T-cell (primary cell): Measurements from ENCODE around the gene ATG9B. TPM values are rescaled to one million over a fixed set of nuclear protein-coding genes. Genes with fewer than 3 reads are reported as not detected.

Source experiments
- ATAC-seq, 4 experiments: fragments of 200-7000 bp in 3 of 4; fragments of 150-1000 bp in 1 of 4; cut with Tn5 transposase; replicated peaks in 1 of 4; 1 replicate in 3 of 4; 2 replicates in 1 of 4; pipeline ENCODE4 v1.10.0; 2021; ENCODE audit warnings: moderate library complexity in 3 of 4, mild to moderate bottlenecking in 2 of 4, moderate number of reproducible peaks in 1 of 4
- CTCF ChIA-PET, 2 donors: fragments of 300-600 bp; sonication (Branson Sonifier 250); formaldehyde crosslinking; loops; one replicate each; lab custom pipeline; 2022; ENCODE audit warnings: antibody characterized with exemption in 2 of 2; lab: Charles Lee
- POLR2A ChIA-PET, 2 donors: fragments of 300-600 bp; sonication (Branson Sonifier 250); formaldehyde crosslinking; loops; one replicate each; lab custom pipeline; 2022; ENCODE audit warnings: antibody characterized with exemption in 2 of 2; lab: Charles Lee
- DNase-seq, 35 experiments: peaks; one replicate each; pipeline versions ENCODE4 v3.0.0 to v3.0.0-alpha.2; 2013 to 2023
- H3K27ac ChIP-seq: one replicate; pipeline ENCODE4 v1.5.1; 2013; ENCODE audit warnings: low read length
- H3K27me3 ChIP-seq, 2 experiments: replicated peaks in 1 of 2; 1 replicate in 1 of 2; 2 replicates in 1 of 2; pipeline versions ENCODE4 v1.6.1 to v1.7.0; 2013; ENCODE audit warnings: low read length in 1 of 2, mixed read lengths in 1 of 2; ENCODE audit not compliant: control insufficient read depth in 2 of 2, insufficient read depth in 2 of 2; ENCODE audit errors: extremely low read depth in 1 of 2
- H3K36me3 ChIP-seq, 2 donors: 1 replicate in 1 of 2; 2 replicates in 1 of 2; pipeline versions ENCODE4 v1.6.1 to v1.7.0; 2013; ENCODE audit warnings: low read length in 1 of 2; ENCODE audit not compliant: control insufficient read depth in 2 of 2, insufficient read depth in 1 of 2; ENCODE audit errors: extremely low read depth in 1 of 2
- H3K4me1 ChIP-seq, 2 experiments: 1 replicate in 1 of 2; 2 replicates in 1 of 2; pipeline versions ENCODE4 v1.6.1 to v1.7.0; 2013; ENCODE audit warnings: low read length in 2 of 2, mixed read lengths in 1 of 2; ENCODE audit not compliant: insufficient read depth in 2 of 2, control insufficient read depth in 1 of 2; ENCODE audit errors: extremely low read depth in 1 of 2
- H3K4me3 ChIP-seq, 2 donors: 1 replicate in 1 of 2; 2 replicates in 1 of 2; pipeline versions ENCODE4 v1.5.1 to v1.7.0; 2013; ENCODE audit warnings: mild to moderate bottlenecking in 2 of 2, low read length in 1 of 2, moderate library complexity in 1 of 2; ENCODE audit not compliant: control insufficient read depth in 1 of 2; ENCODE audit errors: extremely low read depth in 1 of 2
- H3K9me3 ChIP-seq: 2 replicates; pipeline ENCODE4 v1.7.0; 2013
- H3K27ac Mint-ChIP-seq, 2 donors: one replicate each; pipeline ENCODE4 v1.8.0; 2020 to 2021; ENCODE audit warnings: mild to moderate bottlenecking in 2 of 2, mixed read lengths in 2 of 2
- H3K27me3 Mint-ChIP-seq, 2 donors: one replicate each; pipeline ENCODE4 v1.8.0; 2021 to 2022; ENCODE audit warnings: mixed read lengths in 2 of 2
- H3K36me3 Mint-ChIP-seq: one replicate; pipeline ENCODE4 v1.8.0; 2021; ENCODE audit warnings: mixed read lengths
- H3K4me1 Mint-ChIP-seq, 3 donors: one replicate each; pipeline ENCODE4 v1.8.0; 2020 to 2022; ENCODE audit warnings: mixed read lengths in 3 of 3, mild to moderate bottlenecking in 1 of 3
- H3K4me3 Mint-ChIP-seq, 3 donors: one replicate each; pipeline ENCODE4 v1.8.0; 2020 to 2022; ENCODE audit warnings: mild to moderate bottlenecking in 3 of 3, mixed read lengths in 3 of 3, moderate library complexity in 3 of 3
- H3K9me3 Mint-ChIP-seq, 3 donors: one replicate each; pipeline ENCODE4 v1.8.0; 2020 to 2022; ENCODE audit warnings: mixed read lengths in 3 of 3
- WGBS: methylation state at CpG from one replicate; pipeline ENCODE4 v1.1.5; 2013; ENCODE audit warnings: missing lambda C conversion rate; ENCODE audit not compliant: insufficient coverage; 5-methylcytosine and 5-hydroxymethylcytosine counted together
- total RNA-seq, 35 experiments: library from RNA in 6 of 35; stranded (reverse) in 6 of 35; fragments of 120-200 nt in 1 of 35; gene quantifications; one replicate each; pipeline versions ENCODE4 v1.2.1 to v1.2.4 and lab custom pipeline; 2013 to 2026

The ATG9B gene
- total RNA-seq, 5 donors from 2014 or later (not counting 1 experiment from before 2014, with no cell fraction given) = 24.0 to 37.0 (median 31.8) TPM

DNA sequence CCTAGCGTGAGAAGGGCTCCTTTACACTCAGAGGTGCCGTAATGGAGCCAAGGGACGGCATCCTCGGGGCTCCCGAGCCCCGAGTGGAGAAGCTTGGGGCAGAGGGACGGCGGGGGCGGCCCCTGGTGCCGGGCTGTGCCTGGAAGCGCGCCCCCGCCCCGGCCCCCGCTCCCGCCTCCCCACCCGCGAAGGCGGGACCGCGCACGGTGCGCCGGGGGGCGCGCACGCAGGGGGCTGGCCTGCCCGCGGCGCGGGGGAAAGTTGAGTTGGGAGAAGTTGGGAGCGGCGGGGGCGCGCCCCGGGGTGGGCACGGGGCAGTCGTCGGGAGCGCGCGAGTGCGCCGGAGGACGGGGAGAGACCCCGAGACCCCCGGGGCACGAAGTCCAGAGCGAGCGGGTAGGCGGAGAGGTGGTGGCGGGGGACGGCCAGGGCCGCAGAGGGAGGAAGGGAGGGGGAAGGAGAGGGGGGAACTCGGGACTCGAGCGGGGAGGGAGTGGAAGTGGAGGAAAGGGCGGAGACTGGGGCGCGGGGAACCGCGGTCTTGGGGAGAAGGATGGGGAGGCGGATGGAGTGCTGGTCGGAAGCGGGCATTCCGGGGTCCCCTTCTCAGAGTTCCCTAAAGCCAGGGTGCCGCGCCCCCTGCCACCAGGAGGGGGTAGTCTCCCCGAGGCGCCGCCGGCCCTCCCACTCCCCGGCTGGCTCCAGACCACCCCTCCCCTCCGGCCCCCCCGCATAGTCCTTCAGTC, 35.2 kb upstream of the ATG9B start, which contains the start of gene SLC4A2:
Gene SLC4A2 (plus strand): TSS at position 223 of the 746 bp plus-strand sequence. CDS start 2,399 bp downstream, outside the sequence.
- Histone ChIP-seq H3K9me3 (no peaks in the 10 kb centered on the region), H3K4me1 (peaks cover 26 to 51% of the 10 kb centered on the region in 2 experiments), H3K4me3 (peak within 1 kb of the TSS; percentile 77 to 85), H3K27ac (peak within 1 kb of the TSS; percentile 94), H3K27me3 (no peaks in the 10 kb centered on the region), H3K36me3 (peaks cover 0 to 6% of the 10 kb centered on the region in 2 donors)
- H3K9me3 Mint-ChIP-seq = no peaks in the 10 kb centered on the region
- CTCF ChIA-PET = interaction anchor here in 1 of 2 donors (1.7 kb wide), 1 partner anchor 21 kb away, joined by 5 read pairs; the partner anchor contains the start of gene FASTK
- no peaks in the 10 kb centered on the region for H3K27me3 Mint-ChIP-seq
- ATAC-seq (peak in 3 of 4 experiments; percentile 12 to 21 (median 15)), DNase-seq (peak in 33 of 35 experiments; percentile 21 to 82 (median 54))
- peak within 1 kb of the TSS; percentile 90 for H3K4me3 Mint-ChIP-seq
- WGBS = under 1% methylated on average over 52 of the region's 75 CpGs
- H3K4me1 Mint-ChIP-seq = peaks cover 32 to 43% (median 41%) of the 10 kb centered on the region in 3 donors
- H3K36me3 Mint-ChIP-seq = peaks cover 2% of the 10 kb centered on the region
- POLR2A ChIA-PET = no interaction called here
- H3K27ac Mint-ChIP-seq = peak within 1 kb of the TSS; percentile 95 to 96

DNA sequence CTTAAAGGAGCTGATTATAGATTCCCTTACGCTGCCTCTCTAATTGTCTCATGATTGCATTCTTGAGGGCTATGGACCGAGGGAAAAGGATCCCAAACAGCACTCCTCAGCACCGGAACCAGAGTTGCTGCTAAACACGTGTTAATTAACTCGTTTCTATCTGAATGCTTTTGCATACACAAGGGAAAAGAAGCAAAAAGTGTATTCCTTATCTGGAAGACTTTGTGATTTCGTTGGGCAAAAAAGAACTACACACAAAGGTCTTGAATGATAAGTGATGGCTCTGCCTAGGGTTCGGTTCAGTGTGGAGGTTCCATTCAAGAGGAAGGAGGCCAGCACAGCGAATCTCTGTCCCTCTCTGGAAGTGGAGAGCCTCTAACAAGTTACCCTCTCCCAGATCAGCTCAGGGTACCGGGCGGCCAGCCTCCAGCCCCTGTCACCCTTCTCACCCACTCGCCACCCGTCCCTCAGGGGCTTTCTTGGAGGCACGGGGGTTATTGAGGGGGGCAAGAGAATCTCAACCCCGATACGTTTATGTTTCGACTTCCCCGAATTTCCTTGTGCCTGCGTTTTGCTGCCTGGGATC, 34.6 kb upstream of the ATG9B start:
- no peaks in the 10 kb centered on the region for H3K9me3 Mint-ChIP-seq
- peak in 2 of 35 experiments; percentile 7 to 46 for DNase-seq

DNA sequence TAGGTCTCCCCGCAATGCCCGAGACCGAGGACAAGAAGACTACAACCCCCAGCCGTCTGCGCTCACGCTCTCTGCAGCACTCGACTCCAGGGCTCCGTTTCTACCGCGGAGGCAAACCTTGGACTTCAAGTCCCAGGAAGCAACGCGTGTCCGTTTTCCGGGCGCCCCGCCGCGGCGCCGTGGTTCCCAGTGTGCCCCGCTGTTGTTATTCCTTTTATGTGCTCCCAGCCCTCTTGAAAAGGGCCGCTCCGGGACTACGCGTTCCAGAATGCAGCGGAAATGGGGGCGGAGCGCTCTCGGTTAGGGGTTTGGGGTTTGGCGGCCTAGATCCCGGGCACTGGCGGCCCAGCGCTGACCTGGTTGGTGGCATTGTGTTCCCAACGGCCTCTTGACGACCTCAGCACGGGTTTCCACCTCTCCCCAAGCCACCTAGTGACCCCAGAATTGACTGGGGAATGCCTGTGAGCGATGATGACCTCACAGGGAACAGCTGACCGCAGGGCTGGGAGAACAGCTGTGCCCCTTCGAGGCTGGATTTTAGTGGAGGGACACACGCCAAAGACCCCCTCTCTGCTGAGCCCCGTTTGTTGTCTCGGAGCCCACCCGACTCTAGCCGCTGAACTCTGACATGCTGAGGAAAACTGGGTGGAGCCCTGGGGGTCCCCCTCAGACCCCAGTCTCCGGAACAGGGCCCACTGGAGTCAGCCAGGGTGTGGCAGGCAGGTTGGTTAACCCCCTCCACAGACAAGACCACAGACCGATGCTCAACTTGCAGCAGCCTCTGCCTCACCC, 33.9 kb upstream of the ATG9B start:
- H3K36me3 ChIP-seq = peaks cover 0 to 4% of the 10 kb centered on the region in 2 donors
- no peaks in the 10 kb centered on the region for H3K9me3 ChIP-seq
- H3K27me3 ChIP-seq = peaks cover 0 to 2% of the 10 kb centered on the region in 2 experiments
- peaks cover 28 to 56% of the 10 kb centered on the region in 2 experiments for H3K4me1 ChIP-seq
- H3K4me3 ChIP-seq = peak overlapping the region; percentile 85 to 88
- whole genome bisulfite sequencing = under 1% methylated on average over 40 of the region's 46 CpGs
- peaks cover 4% of the 10 kb centered on the region for H3K36me3 Mint-ChIP-seq
- peaks cover 34 to 44% (median 42%) of the 10 kb centered on the region in 3 donors for H3K4me1 Mint-ChIP-seq
- H3K27ac Mint-ChIP-seq = peak overlapping the region; percentile 95 to 96
- ChIA-PET CTCF (interaction anchor here in 1 of 2 donors (0.6 to 1.7 kb wide), 2 partner anchors 22 to 81 kb away, joined by 4 to 5 read pairs; partner anchors contain the start of gene FASTK), POLR2A (no interaction called here)
- DNase-seq = peak; percentile 91 to 99 (median 97)
- no peaks in the 10 kb centered on the region for H3K9me3 Mint-ChIP-seq
- peak overlapping the region; percentile 90 for H3K4me3 Mint-ChIP-seq
- peak overlapping the region; percentile 94 for H3K27ac ChIP-seq
- ATAC-seq = peak; percentile 91 to 94 (median 92)
- H3K27me3 Mint-ChIP-seq = no peaks in the 10 kb centered on the region

More for the DNA sequence above, 34.6 kb upstream of the ATG9B start:
- no peaks in the 10 kb centered on the region for H3K27me3 Mint-ChIP-seq
- ChIA-PET POLR2A (no interaction called here), CTCF (interaction anchor here in 1 of 2 donors (0.6 to 1.7 kb wide), 2 partner anchors 22 to 82 kb away, joined by 4 to 5 read pairs; partner anchors contain the start of gene FASTK)
- ATAC-seq = no peak
- H3K36me3 Mint-ChIP-seq = peaks cover 4% of the 10 kb centered on the region
- H3K4me3 Mint-ChIP-seq = peak overlapping the region; percentile 90
- H3K36me3 ChIP-seq = peaks cover 0 to 4% of the 10 kb centered on the region in 2 donors
- WGBS = 8% methylated on average over 7 of the region's 18 CpGs
- H3K27ac ChIP-seq = peak overlapping the region; percentile 94
- peaks cover 26 to 51% of the 10 kb centered on the region in 2 experiments for H3K4me1 ChIP-seq
- H3K27me3 ChIP-seq = no peaks in the 10 kb centered on the region
- peaks cover 32 to 43% (median 41%) of the 10 kb centered on the region in 3 donors for H3K4me1 Mint-ChIP-seq
- H3K27ac Mint-ChIP-seq = peak overlapping the region; percentile 95 to 96
- no peaks in the 10 kb centered on the region for H3K9me3 ChIP-seq
- peak overlapping the region; percentile 77 to 85 for H3K4me3 ChIP-seq

DNA sequence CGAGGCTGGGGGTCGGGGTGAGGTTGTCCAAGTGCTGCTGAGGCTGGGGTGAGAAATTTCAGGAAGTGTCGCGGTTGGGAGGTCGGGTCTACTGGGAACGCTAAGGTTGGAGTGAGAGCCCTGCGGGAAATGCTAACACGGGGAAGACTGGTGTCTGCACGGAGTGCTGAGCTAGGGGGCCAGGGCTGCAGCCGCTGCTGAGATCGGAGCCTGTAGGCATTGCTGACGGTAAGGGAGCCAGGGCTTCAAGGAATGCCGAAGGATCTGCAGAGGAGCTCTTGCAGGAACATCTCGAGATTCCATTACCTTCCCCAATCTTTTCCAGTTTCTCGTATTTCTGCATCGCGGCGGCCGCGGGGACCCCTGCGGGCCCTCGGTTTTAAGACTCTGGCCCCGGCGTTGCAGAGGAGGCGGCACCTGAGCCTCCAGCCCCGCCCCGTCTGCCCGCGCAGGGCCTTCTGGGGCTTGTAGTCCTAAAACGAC, 33.3 kb upstream of the ATG9B start, which contains the start of gene CDK5:
Gene CDK5 (minus strand): TSS at position 392 of the 483 bp plus-strand sequence. CDS start 49 bp downstream, at position 343.
- Histone ChIP-seq H3K36me3 (peaks cover 0 to 2% of the 10 kb centered on the region in 2 donors), H3K4me3 (peak within 1 kb of the TSS; percentile 85 to 88), H3K27me3 (peaks cover 0 to 2% of the 10 kb centered on the region in 2 experiments), H3K27ac (peak within 1 kb of the TSS; percentile 94), H3K4me1 (peaks cover 28 to 56% of the 10 kb centered on the region in 2 experiments), H3K9me3 (no peaks in the 10 kb centered on the region)
- Mint-ChIP-seq H3K4me1 (peaks cover 38 to 51% (median 48%) of the 10 kb centered on the region in 3 donors), H3K27ac (peak within 1 kb of the TSS; percentile 95 to 96), H3K9me3 (no peaks in the 10 kb centered on the region), H3K27me3 (peaks cover 0 to 3% of the 10 kb centered on the region in 2 donors), H3K4me3 (peak within 1 kb of the TSS; percentile 90), H3K36me3 (peaks cover 8% of the 10 kb centered on the region)
- CTCF ChIA-PET = no interaction called here
- peak; percentile 2 to 4 (median 4) for ATAC-seq
- DNase-seq = no peak
- POLR2A ChIA-PET = no interaction called here
- 3% methylated on average over 26 of the region's 30 CpGs for WGBS

DNA sequence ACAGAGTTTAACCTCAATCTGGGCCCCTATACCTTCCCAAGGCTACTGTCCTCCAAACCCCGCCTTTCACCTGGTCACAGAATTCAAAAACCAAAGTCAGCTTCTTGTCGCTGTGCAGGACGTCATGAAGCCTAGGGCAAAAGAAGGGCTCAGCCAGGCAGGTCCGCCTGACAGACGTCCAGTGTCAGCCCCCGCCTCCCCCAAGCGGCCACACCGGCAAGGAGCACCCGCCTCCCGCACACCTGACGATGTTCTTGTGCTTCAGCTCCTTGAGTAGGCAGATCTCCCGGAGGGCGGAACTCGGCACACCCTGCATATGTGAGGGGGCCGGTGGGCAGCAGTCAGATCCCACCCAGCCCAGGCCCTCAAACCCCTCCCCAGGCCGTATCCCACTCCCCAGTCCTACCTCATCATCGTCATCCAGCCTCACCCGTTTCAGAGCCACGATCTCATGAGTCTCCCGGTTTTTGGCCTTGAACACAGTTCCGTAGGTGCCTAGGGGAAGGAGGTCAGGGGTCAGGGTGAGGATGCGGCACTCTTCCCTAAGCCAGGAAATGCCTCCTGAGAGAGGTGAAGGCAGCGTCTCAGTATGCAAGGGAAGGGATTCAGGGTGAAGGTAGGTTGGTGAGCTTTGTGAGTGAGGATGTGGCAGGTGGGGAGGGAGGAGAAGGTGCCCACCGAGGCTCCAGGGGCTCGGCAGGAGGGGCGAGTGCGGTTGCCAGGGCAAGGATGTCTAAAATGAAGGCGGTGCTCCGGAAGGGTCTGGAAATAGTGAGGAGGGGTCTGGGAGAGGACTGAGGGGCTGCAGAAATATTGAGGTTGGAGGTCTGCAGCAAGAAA, 32.6 kb upstream of the ATG9B start:
- no peak for DNase-seq
- H3K9me3 ChIP-seq = no peaks in the 10 kb centered on the region
- POLR2A ChIA-PET = no interaction called here

More for the DNA sequence above, 32.6 kb upstream of the ATG9B start:
- peak overlapping the region in 1 of 2 donors; percentile 95 for H3K27ac Mint-ChIP-seq
- peaks cover 8% of the 10 kb centered on the region for H3K36me3 Mint-ChIP-seq
- peak overlapping the region; percentile 90 for H3K4me3 Mint-ChIP-seq
- no peaks in the 10 kb centered on the region for H3K36me3 ChIP-seq
- H3K9me3 Mint-ChIP-seq = no peaks in the 10 kb centered on the region
- peaks cover 0 to 4% of the 10 kb centered on the region in 2 donors for H3K27me3 Mint-ChIP-seq
- H3K4me1 Mint-ChIP-seq = peaks cover 39 to 53% (median 49%) of the 10 kb centered on the region in 3 donors
- WGBS = 66% methylated on average over 20 of the region's 29 CpGs
- H3K4me3 ChIP-seq = peak overlapping the region; percentile 85 to 88
- H3K27me3 ChIP-seq = peaks cover 0 to 6% of the 10 kb centered on the region in 2 experiments
- ATAC-seq = no peak
- CTCF ChIA-PET = no interaction called here
- H3K4me1 ChIP-seq = peaks cover 28 to 56% of the 10 kb centered on the region in 2 experiments
- H3K27ac ChIP-seq = no peak overlapping the region
